Stimulated activated CD4-positive, alpha-beta T cell treated with anti-CD3 and anti-CD28 coated beads, Interleukin-4, amount 100 ng/mL, for 4 hours (primary cell): ENCODE measurements around the gene INPP5D.
"Not testable (repeated sequence)": the region's sequence is repeated elsewhere in the genome, so short reads cannot be mapped to it uniquely, and the experiment has no call there.

Experiments
- DNase-seq, 2 experiments: peaks; one replicate each; pipeline ENCODE4 v3.0.0-alpha.2; 2020

The INPP5D gene

GRCh38 chr2:233032551-233033320, 27.4 kb upstream of the INPP5D start, which contains the start of gene NEU2:
Gene NEU2, plus strand, starts transcription at chr2:233032672. Its CDS starts 0 bp downstream, at chr2:233032672.
- DNase-seq = no peak

- DNase-seq = no peak
Measured at GRCh38 chr2:233033672-233034071, 26.5 kb upstream of the INPP5D start.

- DNase-seq = no peak
Measured at GRCh38 chr2:233034091-233034882, 25.9 kb upstream of the INPP5D start.

GRCh38 chr2:233035426-233036161, 24.5 kb upstream of the INPP5D start:
- no peak for DNase-seq

- DNase-seq = no peak
Measured at GRCh38 chr2:233036162-233036838, 23.8 kb upstream of the INPP5D start.

- no peak for DNase-seq
Measured at GRCh38 chr2:233037078-233037477, 23.1 kb upstream of the INPP5D start.

- no peak for DNase-seq
Measured at GRCh38 chr2:233039212-233039845, 20.8 kb upstream of the INPP5D start.

GRCh38 chr2:233039846-233040530, 20.2 kb upstream of the INPP5D start:
- no peak for DNase-seq

- no peak for DNase-seq
Measured at GRCh38 chr2:233040571-233040970, 19.6 kb upstream of the INPP5D start.

- no peak for DNase-seq
Measured at GRCh38 chr2:233041722-233042323, 18.3 kb upstream of the INPP5D start.

GRCh38 chr2:233042549-233042948, 17.6 kb upstream of the INPP5D start:
- no peak for DNase-seq

- no peak for DNase-seq
Measured at GRCh38 chr2:233044974-233045605, 15.1 kb upstream of the INPP5D start.

GRCh38 chr2:233047206-233047605, 12.9 kb upstream of the INPP5D start:
- DNase-seq = no peak

- DNase-seq = no peak
Measured at GRCh38 chr2:233047667-233048066, 12.5 kb upstream of the INPP5D start.

GRCh38 chr2:233048569-233049193, 11.5 kb upstream of the INPP5D start:
- no peak for DNase-seq

GRCh38 chr2:233049194-233049761, 10.9 kb upstream of the INPP5D start:
- DNase-seq = no peak

- DNase-seq = no peak
Measured at GRCh38 chr2:233051241-233052149, 8.6 kb upstream of the INPP5D start.

- DNase-seq = not testable (repeated sequence)
Measured at GRCh38 chr2:233052517-233052916, 7.6 kb upstream of the INPP5D start.
